OCI-LY7 (cell line): ENCODE data around the gene SYDE2.

Experiments
- EZH2phosphoT487 ChIP-seq: fragments of 200-600 bp; sonication (generic); IDR thresholded peaks from 2 replicates; pipeline ENCODE4 v1.6.1; 2018; ENCODE audit warnings: low read depth, borderline replicate concordance, mild to moderate bottlenecking, mixed run types, antibody characterized with exemption, low read length, moderate library complexity, mixed read lengths
- TF ChIP-seq, protein P1 (sequence below): fragments of 200-600 bp; sonication (generic); conservative IDR thresholded peaks from 2 replicates; pipeline ENCODE4 v1.5.1; 2014; ENCODE audit warnings: mild to moderate bottlenecking, antibody characterized with exemption, low read length, moderate library complexity, mixed read lengths

- TF ChIP-seq, protein P1, sequence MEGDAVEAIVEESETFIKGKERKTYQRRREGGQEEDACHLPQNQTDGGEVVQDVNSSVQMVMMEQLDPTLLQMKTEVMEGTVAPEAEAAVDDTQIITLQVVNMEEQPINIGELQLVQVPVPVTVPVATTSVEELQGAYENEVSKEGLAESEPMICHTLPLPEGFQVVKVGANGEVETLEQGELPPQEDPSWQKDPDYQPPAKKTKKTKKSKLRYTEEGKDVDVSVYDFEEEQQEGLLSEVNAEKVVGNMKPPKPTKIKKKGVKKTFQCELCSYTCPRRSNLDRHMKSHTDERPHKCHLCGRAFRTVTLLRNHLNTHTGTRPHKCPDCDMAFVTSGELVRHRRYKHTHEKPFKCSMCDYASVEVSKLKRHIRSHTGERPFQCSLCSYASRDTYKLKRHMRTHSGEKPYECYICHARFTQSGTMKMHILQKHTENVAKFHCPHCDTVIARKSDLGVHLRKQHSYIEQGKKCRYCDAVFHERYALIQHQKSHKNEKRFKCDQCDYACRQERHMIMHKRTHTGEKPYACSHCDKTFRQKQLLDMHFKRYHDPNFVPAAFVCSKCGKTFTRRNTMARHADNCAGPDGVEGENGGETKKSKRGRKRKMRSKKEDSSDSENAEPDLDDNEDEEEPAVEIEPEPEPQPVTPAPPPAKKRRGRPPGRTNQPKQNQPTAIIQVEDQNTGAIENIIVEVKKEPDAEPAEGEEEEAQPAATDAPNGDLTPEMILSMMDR: no peak
- no peak for TF ChIP-seq EZH2phosphoT487
Measured at GRCh38 chr1:85188530-85188929, 12.3 kb downstream of the SYDE2 start.
